Measurements from ENCODE around the gene PAPSS2.
"Not testable (repeated sequence)": the region's sequence is repeated elsewhere in the genome, so short reads cannot be mapped to it uniquely, and the experiment has no call there.

PAPSS2 gene

GRCh38 chr10:87722716-87723115, 63.0 kb downstream of the PAPSS2 start:
- no peaks in the 10 kb centered on the region for H3K27me3 ChIP-seq (ENCODE audit: control insufficient read depth, insufficient read depth, low read length)
- H3K4me1 ChIP-seq (ENCODE audit: control insufficient read depth, insufficient read depth, low read length): no peaks in the 10 kb centered on the region
- no peak overlapping the region for H3K4me3 ChIP-seq (ENCODE audit: low read length)
- H3K9me3 ChIP-seq (ENCODE audit: control insufficient read depth, insufficient read depth, low read length): no peaks in the 10 kb centered on the region
- H3K36me3 ChIP-seq (ENCODE audit: control insufficient read depth, insufficient read depth, low read length): no peaks in the 10 kb centered on the region
- H3K27ac ChIP-seq (ENCODE audit: low read length): no peak overlapping the region
- WGBS (ENCODE audit: insufficient coverage, insufficient read length): 100% methylated on average over 1 of the region's 4 CpGs
- DNase-seq (ENCODE audit: low read depth, low spot score): no peak

GRCh38 chr10:87723500-87723899, 63.8 kb downstream of the PAPSS2 start:
- Histone ChIP-seq H3K27ac (ENCODE audit: low read length) (no peak overlapping the region), H3K4me3 (ENCODE audit: low read length) (no peak overlapping the region), H3K27me3 (ENCODE audit: control insufficient read depth, insufficient read depth, low read length) (no peaks in the 10 kb centered on the region), H3K9me3 (ENCODE audit: control insufficient read depth, insufficient read depth, low read length) (no peaks in the 10 kb centered on the region), H3K4me1 (ENCODE audit: control insufficient read depth, insufficient read depth, low read length) (no peaks in the 10 kb centered on the region), H3K36me3 (ENCODE audit: control insufficient read depth, insufficient read depth, low read length) (no peaks in the 10 kb centered on the region)
- no peak for DNase-seq (ENCODE audit: low read depth, low spot score)
- WGBS (ENCODE audit: insufficient coverage, insufficient read length): no CpG with 5 or more reads among the region's 6 CpGs

GRCh38 chr10:87724789-87725188, 65.1 kb downstream of the PAPSS2 start:
- Histone ChIP-seq H3K27ac (ENCODE audit: low read length) (no peak overlapping the region), H3K4me1 (ENCODE audit: control insufficient read depth, insufficient read depth, low read length) (no peaks in the 10 kb centered on the region; the same call in 1 of the 2 replicates), H3K4me3 (ENCODE audit: low read length) (no peak overlapping the region), H3K36me3 (ENCODE audit: control insufficient read depth, insufficient read depth, low read length) (no peaks in the 10 kb centered on the region), H3K27me3 (ENCODE audit: control insufficient read depth, insufficient read depth, low read length) (no peaks in the 10 kb centered on the region), H3K9me3 (ENCODE audit: control insufficient read depth, insufficient read depth, low read length) (no peaks in the 10 kb centered on the region)
- no peak for DNase-seq (ENCODE audit: low read depth, low spot score)
- no CpG with 5 or more reads among the region's 5 CpGs for WGBS (ENCODE audit: insufficient coverage, insufficient read length)

DNA sequence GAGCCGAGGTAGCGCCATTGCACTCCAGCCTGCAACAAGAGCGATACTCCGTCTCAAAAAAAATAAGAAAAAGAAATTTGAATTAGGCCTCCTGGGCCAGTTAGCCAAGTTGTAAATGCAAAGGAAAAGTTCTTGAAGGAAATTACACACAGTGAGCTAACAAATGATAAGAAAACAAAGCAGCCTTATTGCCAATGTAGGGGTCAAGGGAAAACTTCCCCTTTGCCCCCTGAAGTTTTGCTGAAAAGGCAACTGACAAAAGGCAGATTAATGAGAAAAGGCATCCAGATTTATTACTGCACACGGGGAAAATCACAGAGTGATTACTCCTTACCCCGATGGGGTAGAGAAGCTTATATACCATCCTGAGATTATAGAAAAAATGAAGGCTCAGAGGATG, 70.3 kb downstream of the PAPSS2 start:
- no peaks in the 10 kb centered on the region for H3K36me3 ChIP-seq (ENCODE audit: control insufficient read depth, insufficient read depth, low read length)
- no peak for DNase-seq (ENCODE audit: low read depth, low spot score)
- no peaks in the 10 kb centered on the region for H3K27me3 ChIP-seq (ENCODE audit: control insufficient read depth, insufficient read depth, low read length)
- H3K4me1 ChIP-seq (ENCODE audit: control insufficient read depth, insufficient read depth, low read length): no peaks in the 10 kb centered on the region; the same call in 1 of the 2 replicates
- WGBS (ENCODE audit: insufficient coverage, insufficient read length): no CpG with 5 or more reads among the region's 6 CpGs
- no peak overlapping the region for H3K27ac ChIP-seq (ENCODE audit: low read length)
- no peaks in the 10 kb centered on the region for H3K9me3 ChIP-seq (ENCODE audit: control insufficient read depth, insufficient read depth, low read length)
- H3K4me3 ChIP-seq (ENCODE audit: low read length): no peak overlapping the region

GRCh38 chr10:87733081-87733480, 73.4 kb downstream of the PAPSS2 start:
- Histone ChIP-seq H3K4me1 (ENCODE audit: control insufficient read depth, insufficient read depth, low read length) (no peaks in the 10 kb centered on the region; the same call in 1 of the 2 replicates), H3K27ac (ENCODE audit: low read length) (no peak overlapping the region), H3K36me3 (ENCODE audit: control insufficient read depth, insufficient read depth, low read length) (no peaks in the 10 kb centered on the region), H3K9me3 (ENCODE audit: control insufficient read depth, insufficient read depth, low read length) (no peaks in the 10 kb centered on the region), H3K4me3 (ENCODE audit: low read length) (no peak overlapping the region), H3K27me3 (ENCODE audit: control insufficient read depth, insufficient read depth, low read length) (no peaks in the 10 kb centered on the region)
- WGBS (ENCODE audit: insufficient coverage, insufficient read length): no CpG with 5 or more reads among the region's 5 CpGs
- no peak for DNase-seq (ENCODE audit: low read depth, low spot score)

DNA sequence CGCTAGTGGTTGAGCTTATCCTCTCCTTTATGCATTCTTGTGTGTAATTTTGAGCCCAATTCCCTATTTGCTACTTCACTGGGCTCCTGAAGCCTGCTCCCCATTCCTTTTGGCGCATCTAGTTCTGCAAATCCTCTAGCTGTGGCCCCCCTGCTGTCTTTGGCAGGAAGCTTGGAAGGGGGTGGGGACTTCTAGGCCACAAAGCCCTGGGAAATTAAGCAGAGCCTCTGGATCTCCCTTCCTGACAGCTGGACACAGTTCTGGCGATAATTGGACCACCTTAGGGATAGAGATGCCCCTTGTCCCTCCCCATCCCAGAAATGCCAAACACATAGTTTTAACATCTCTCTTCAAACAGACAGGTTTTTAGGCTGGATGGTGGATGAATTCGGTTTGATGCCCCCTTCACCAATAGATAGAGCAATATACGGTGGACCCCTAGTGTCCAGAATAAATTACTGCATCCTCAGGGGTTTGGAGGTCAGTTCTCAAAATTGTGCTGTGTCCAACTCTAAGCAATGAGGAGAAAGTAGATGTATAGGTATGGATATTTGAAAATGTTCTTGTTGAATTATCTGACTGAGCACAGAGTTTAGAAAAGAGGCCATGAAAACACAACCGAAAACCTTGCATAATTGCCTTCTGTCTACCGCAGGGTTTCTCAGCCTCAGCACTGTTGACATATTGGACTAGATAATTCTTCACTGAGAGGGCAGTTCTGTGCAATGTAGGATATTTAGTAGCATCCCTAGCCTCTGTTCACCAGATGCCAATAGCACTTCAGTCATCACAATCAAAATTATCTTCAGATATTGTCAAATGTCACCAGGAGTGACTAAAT, 75.5 kb downstream of the PAPSS2 start:
- Histone ChIP-seq H3K36me3 (ENCODE audit: control insufficient read depth, insufficient read depth, low read length) (no peaks in the 10 kb centered on the region), H3K4me1 (ENCODE audit: control insufficient read depth, insufficient read depth, low read length) (no peaks in the 10 kb centered on the region), H3K9me3 (ENCODE audit: control insufficient read depth, insufficient read depth, low read length) (no peaks in the 10 kb centered on the region), H3K4me3 (ENCODE audit: low read length) (no peak overlapping the region), H3K27ac (ENCODE audit: low read length) (no peak overlapping the region), H3K27me3 (ENCODE audit: control insufficient read depth, insufficient read depth, low read length) (no peaks in the 10 kb centered on the region)
- peak; percentile 41 for DNase-seq (ENCODE audit: low read depth, low spot score)
- no CpG with 5 or more reads among the region's 7 CpGs for WGBS (ENCODE audit: insufficient coverage, insufficient read length)

DNA sequence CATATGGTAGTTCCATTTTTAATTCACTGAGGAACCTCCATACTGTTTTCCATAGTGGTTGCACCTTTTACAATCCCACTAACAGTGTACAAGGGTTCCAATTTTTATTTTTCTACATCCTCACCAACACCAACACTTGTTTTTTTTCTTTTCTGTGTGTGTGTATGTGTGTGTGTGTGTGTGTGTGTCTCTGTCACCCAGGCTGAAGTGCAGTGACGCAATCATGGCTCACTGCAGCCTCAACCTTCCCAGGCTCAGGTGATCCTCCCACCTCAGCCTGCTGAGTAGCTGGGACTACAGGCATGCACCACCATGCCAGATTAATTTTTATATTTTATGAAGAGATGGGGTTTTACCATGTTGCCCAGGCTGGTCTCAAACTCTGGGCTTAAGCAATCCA, 78.6 kb downstream of the PAPSS2 start:
- H3K27ac ChIP-seq (ENCODE audit: low read length); H3K4me1 ChIP-seq (ENCODE audit: control insufficient read depth, insufficient read depth, low read length); H3K27me3 ChIP-seq (ENCODE audit: control insufficient read depth, insufficient read depth, low read length); H3K4me3 ChIP-seq (ENCODE audit: low read length); DNase-seq (ENCODE audit: low read depth, low spot score); H3K36me3 ChIP-seq (ENCODE audit: control insufficient read depth, insufficient read depth, low read length); H3K9me3 ChIP-seq (ENCODE audit: control insufficient read depth, insufficient read depth, low read length): not testable (repeated sequence)
- WGBS (ENCODE audit: insufficient coverage, insufficient read length): no CpG with 5 or more reads among the region's 1 CpG

DNA sequence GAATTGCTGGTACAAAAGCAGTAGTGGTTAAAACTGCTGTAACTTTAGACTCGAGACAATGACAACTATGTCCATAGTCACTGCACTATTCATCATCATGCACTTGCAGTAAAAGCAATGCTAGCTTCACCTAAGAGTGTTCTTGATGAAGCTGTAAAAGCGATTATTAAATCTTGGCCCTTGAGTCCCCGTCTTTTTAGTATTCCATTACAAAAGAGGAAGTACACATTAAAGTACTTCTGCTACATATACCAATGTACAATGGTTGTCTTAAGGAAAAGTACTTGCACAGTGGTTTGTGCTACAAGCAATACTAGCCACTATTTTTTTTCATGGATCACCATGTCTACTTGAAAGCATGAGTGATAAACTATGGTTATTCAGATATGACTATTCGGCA, 80.0 kb downstream of the PAPSS2 start:
- no peak for DNase-seq (ENCODE audit: low read depth, low spot score)
- no peak overlapping the region for H3K4me3 ChIP-seq (ENCODE audit: low read length)
- WGBS (ENCODE audit: insufficient coverage, insufficient read length): no CpG with 5 or more reads among the region's 4 CpGs

GRCh38 chr10:87740254-87740655, 80.6 kb downstream of the PAPSS2 start:
- Histone ChIP-seq H3K4me3 (ENCODE audit: low read length) (no peak overlapping the region), H3K4me1 (ENCODE audit: control insufficient read depth, insufficient read depth, low read length) (no peaks in the 10 kb centered on the region), H3K27me3 (ENCODE audit: control insufficient read depth, insufficient read depth, low read length) (no peaks in the 10 kb centered on the region), H3K9me3 (ENCODE audit: control insufficient read depth, insufficient read depth, low read length) (no peaks in the 10 kb centered on the region), H3K27ac (ENCODE audit: low read length) (no peak overlapping the region), H3K36me3 (ENCODE audit: control insufficient read depth, insufficient read depth, low read length) (peaks cover 3% of the 10 kb centered on the region)
- no peak for DNase-seq (ENCODE audit: low read depth, low spot score)

More for the DNA sequence above, 80.0 kb downstream of the PAPSS2 start:
- Histone ChIP-seq H3K9me3 (ENCODE audit: control insufficient read depth, insufficient read depth, low read length) (no peaks in the 10 kb centered on the region), H3K4me1 (ENCODE audit: control insufficient read depth, insufficient read depth, low read length) (no peaks in the 10 kb centered on the region), H3K27me3 (ENCODE audit: control insufficient read depth, insufficient read depth, low read length) (no peaks in the 10 kb centered on the region), H3K36me3 (ENCODE audit: control insufficient read depth, insufficient read depth, low read length) (peaks cover 3% of the 10 kb centered on the region), H3K27ac (ENCODE audit: low read length) (no peak overlapping the region)

GRCh38 chr10:87742992-87743610, 83.4 kb downstream of the PAPSS2 start:
- H3K27ac ChIP-seq (ENCODE audit: low read length); H3K27me3 ChIP-seq (ENCODE audit: control insufficient read depth, insufficient read depth, low read length); H3K36me3 ChIP-seq (ENCODE audit: control insufficient read depth, insufficient read depth, low read length); H3K4me3 ChIP-seq (ENCODE audit: low read length); H3K4me1 ChIP-seq (ENCODE audit: control insufficient read depth, insufficient read depth, low read length); DNase-seq (ENCODE audit: low read depth, low spot score); H3K9me3 ChIP-seq (ENCODE audit: control insufficient read depth, insufficient read depth, low read length): not testable (repeated sequence)
- WGBS (ENCODE audit: insufficient coverage, insufficient read length): no CpG with 5 or more reads among the region's 18 CpGs

DNA sequence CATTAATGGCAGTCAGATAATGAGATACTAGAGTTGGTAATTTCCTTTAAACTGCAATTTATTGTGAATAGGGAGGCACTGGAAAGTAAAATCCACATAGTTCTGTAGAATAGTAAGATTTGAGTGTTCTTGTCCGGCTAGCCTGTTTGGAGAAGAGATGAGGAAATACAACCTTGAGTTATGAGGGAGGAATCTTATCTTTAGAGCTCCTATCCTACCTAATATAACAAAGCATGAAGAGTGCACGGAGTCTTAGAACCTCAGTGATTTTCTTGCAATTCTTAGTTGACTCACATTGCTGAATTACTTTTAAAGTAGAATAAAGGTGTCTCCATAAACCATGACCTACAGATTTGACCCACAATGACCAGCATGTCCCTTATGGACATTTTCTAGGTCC, 84.9 kb downstream of the PAPSS2 start:
- Histone ChIP-seq H3K4me1 (ENCODE audit: control insufficient read depth, insufficient read depth, low read length) (no peaks in the 10 kb centered on the region), H3K36me3 (ENCODE audit: control insufficient read depth, insufficient read depth, low read length) (peaks cover 3% of the 10 kb centered on the region), H3K9me3 (ENCODE audit: control insufficient read depth, insufficient read depth, low read length) (no peaks in the 10 kb centered on the region), H3K27me3 (ENCODE audit: control insufficient read depth, insufficient read depth, low read length) (no peaks in the 10 kb centered on the region), H3K27ac (ENCODE audit: low read length) (no peak overlapping the region), H3K4me3 (ENCODE audit: low read length) (no peak overlapping the region)
- no peak for DNase-seq (ENCODE audit: low read depth, low spot score)
- WGBS (ENCODE audit: insufficient coverage, insufficient read length): no CpG with 5 or more reads among the region's 2 CpGs

Data from iPS DF 6.9 (cell line).